GM21619 (cell line): ENCODE results near the gene GIPC1.
"Not testable (repeated sequence)": the region's sequence is repeated elsewhere in the genome, so short reads cannot be mapped to it uniquely, and the experiment has no call there.

Experiments used
- ATAC-seq: cut with Tn5 transposase; IDR thresholded peaks from one replicate; pipeline ENCODE4 v1.9.1; 2021; ENCODE audit not compliant: unreplicated experiment

The GIPC1 gene

GRCh38 chr19:14519245-14519859, 23.4 kb upstream of the GIPC1 start:
- ATAC-seq: no peak

- ATAC-seq: peak; percentile 46
These were observed 22.0 kb upstream of the GIPC1 start, which contains the start of gene DNAJB1 for GRCh38 chr19:14517840-14518505. TSS of gene DNAJB1 (minus strand) at chr19:14518397. CDS start at chr19:14518349, 48 bp downstream.

- ATAC-seq: no peak
These were observed 21.5 kb upstream of the GIPC1 start for GRCh38 chr19:14517446-14517839.

- no peak for ATAC-seq
These were observed 21.0 kb upstream of the GIPC1 start for GRCh38 chr19:14516746-14517438.

- no peak for ATAC-seq
These were observed 20.2 kb upstream of the GIPC1 start for GRCh38 chr19:14516048-14516534.

GRCh38 chr19:14515501-14516047, 19.6 kb upstream of the GIPC1 start:
- ATAC-seq: no peak

- no peak for ATAC-seq
These were observed 18.4 kb upstream of the GIPC1 start for GRCh38 chr19:14514215-14514863.

GRCh38 chr19:14512406-14512961, 16.6 kb upstream of the GIPC1 start:
- no peak for ATAC-seq

GRCh38 chr19:14511229-14511593, 15.3 kb upstream of the GIPC1 start:
- ATAC-seq: no peak

- no peak for ATAC-seq
These were observed 14.6 kb upstream of the GIPC1 start for GRCh38 chr19:14510311-14511228.

- ATAC-seq: no peak
These were observed 12.0 kb upstream of the GIPC1 start for GRCh38 chr19:14507704-14508542.

- ATAC-seq: no peak
These were observed 9.7 kb upstream of the GIPC1 start for GRCh38 chr19:14505488-14506239.

GRCh38 chr19:14504575-14504974, 8.6 kb upstream of the GIPC1 start:
- not testable (repeated sequence) for ATAC-seq

- ATAC-seq: no peak
These were observed 7.4 kb upstream of the GIPC1 start for GRCh38 chr19:14503285-14503684.

GRCh38 chr19:14502334-14503092, 6.6 kb upstream of the GIPC1 start:
- no peak for ATAC-seq

GRCh38 chr19:14497228-14497921, 1.4 kb upstream of the GIPC1 start:
- ATAC-seq: no peak

GRCh38 chr19:14496834-14497227, 904 bp upstream of the GIPC1 start:
- ATAC-seq: no peak
